NK-92 (cell line): ENCODE data around the gene TES.

Source experiments
- DNase-seq: peaks from one replicate; lab custom pipeline; 2025; ENCODE audit not compliant: unreplicated experiment; lab: John Stamatoyannopoulos, UW

Gene TES

GRCh38 chr7:116219834-116220233, 9.5 kb downstream of the TES start:
- DNase-seq, result no peak

- DNase-seq, result no peak
These were observed 12.2 kb downstream of the TES start for GRCh38 chr7:116222501-116222900.

GRCh38 chr7:116223588-116223987, 13.2 kb downstream of the TES start:
- no peak for DNase-seq

- no peak for DNase-seq
These were observed 14.3 kb downstream of the TES start for GRCh38 chr7:116224492-116225098.

GRCh38 chr7:116225860-116226259, 15.5 kb downstream of the TES start:
- DNase-seq, result no peak

- DNase-seq, result no peak
These were observed 16.3 kb downstream of the TES start for GRCh38 chr7:116226664-116227063.

GRCh38 chr7:116227678-116228239, 17.4 kb downstream of the TES start:
- no peak for DNase-seq

GRCh38 chr7:116228241-116228640, 17.9 kb downstream of the TES start:
- no peak for DNase-seq

GRCh38 chr7:116229366-116229765, 19.0 kb downstream of the TES start:
- no peak for DNase-seq

GRCh38 chr7:116230191-116231005, 20.1 kb downstream of the TES start:
- no peak for DNase-seq

GRCh38 chr7:116231543-116231942, 21.2 kb downstream of the TES start:
- DNase-seq, result no peak

- no peak for DNase-seq
These were observed 21.6 kb downstream of the TES start for GRCh38 chr7:116231949-116232348.

- no peak for DNase-seq
These were observed 22.0 kb downstream of the TES start for GRCh38 chr7:116232350-116232749.

- DNase-seq, result no peak
These were observed 22.6 kb downstream of the TES start for GRCh38 chr7:116232920-116233319.

GRCh38 chr7:116234517-116235200, 24.3 kb downstream of the TES start:
- no peak for DNase-seq

GRCh38 chr7:116235380-116235779, 25.0 kb downstream of the TES start:
- no peak for DNase-seq

GRCh38 chr7:116236020-116236630, 25.8 kb downstream of the TES start:
- no peak for DNase-seq

- no peak for DNase-seq
These were observed 28.7 kb downstream of the TES start for GRCh38 chr7:116239020-116239419.

- DNase-seq, result no peak
These were observed 29.1 kb downstream of the TES start for GRCh38 chr7:116239434-116239833.

- DNase-seq, result no peak
These were observed 29.8 kb downstream of the TES start for GRCh38 chr7:116240024-116240668.

- DNase-seq, result no peak
These were observed 31.0 kb downstream of the TES start for GRCh38 chr7:116241291-116241690.
